GM12878 (cell line): ENCODE measurements around the gene EP400. TPM values are rescaled to one million over a fixed set of nuclear protein-coding genes. Genes with fewer than 3 reads are reported as not detected.

Experiments
- ATAC-seq: fragments of 200-7000 bp; cut with Tn5 transposase; 3 replicates; pipeline ENCODE4 v1.9.1; 2020; ENCODE audit warnings: mild to moderate bottlenecking, moderate library complexity
- BruUV-seq: library from RNA; stranded (reverse); fragments of 400-500 nt; replicated peaks from 2 replicates; lab custom pipeline; 2021; lab: Mats Ljungman, UMichigan
- CTCF ChIA-PET: fragments of 300-600 bp; sonication (Branson Sonifier 250); formaldehyde crosslinking; extraction: SDS; loops from one replicate; lab custom pipeline; 2021; ENCODE audit warnings: inconsistent platforms; lab: Yijun Ruan, JAX
- POLR2A ChIA-PET: fragments of 350-600 bp; formaldehyde crosslinking; extraction: SDS; loops from one replicate; lab custom pipeline; 2021; ENCODE audit warnings: inconsistent platforms; lab: Charles Lee
- RAD21 ChIA-PET: fragments of 300-600 bp; sonication (Branson Sonifier 250); formaldehyde crosslinking; loops from one replicate; lab custom pipeline; 2023; ENCODE audit warnings: antibody characterized with exemption; ENCODE audit not compliant: unreplicated experiment; lab: Charles Lee
- SMC1A ChIA-PET: fragments of 300-600 bp; sonication (Branson Sonifier 250); formaldehyde crosslinking; loops from one replicate; lab custom pipeline; 2023; ENCODE audit not compliant: unreplicated experiment, uncharacterized antibody; lab: Charles Lee
- DNase-seq: peaks from one replicate; pipeline ENCODE4 v3.0.0-alpha.2; 2011; ENCODE audit warnings: low read depth, low spot score
- FAIRE-seq: peaks from 3 replicates; lab custom pipeline; 2011; peaks lifted over from hg19 to GRCh38; lab: Jason Lieb, UNC
- H2AFZ ChIP-seq: 2 replicates; pipeline ENCODE4 v1.6.0; 2011; ENCODE audit warnings: low read depth, low read length, control low read depth; ENCODE audit not compliant: control insufficient read depth
- H3K27ac ChIP-seq: 2 replicates; pipeline ENCODE4 v1.5.1; 2011; ENCODE audit warnings: control low read depth; ENCODE audit not compliant: control insufficient read depth, insufficient read depth
- H3K27me3 ChIP-seq, 2 experiments: replicated peaks in 1 of 2; 2 replicates each; pipeline versions ENCODE4 v1.6.0 to v1.6.1; 2011; ENCODE audit warnings: low read length in 1 of 2; ENCODE audit not compliant: control insufficient read depth in 2 of 2, insufficient read depth in 2 of 2
- H3K36me3 ChIP-seq, 2 experiments: 2 replicates each; pipeline ENCODE4 v1.5.1; 2011; ENCODE audit warnings: low read length in 1 of 2; ENCODE audit not compliant: control insufficient read depth in 2 of 2, insufficient read depth in 2 of 2
- H3K4me1 ChIP-seq: 2 replicates; pipeline ENCODE4 v1.6.1; 2011; ENCODE audit warnings: mild to moderate bottlenecking, low read length, moderate library complexity, mixed read lengths; ENCODE audit not compliant: control insufficient read depth, insufficient read depth
- H3K4me2 ChIP-seq: 2 replicates; pipeline ENCODE4 v1.6.0; 2011; ENCODE audit warnings: control low read depth; ENCODE audit not compliant: control insufficient read depth, insufficient read depth
- H3K4me3 ChIP-seq: fragments of 200-600 bp; sonication (generic); 2 replicates; pipeline ENCODE4 v1.5.1; 2016
- H3K79me2 ChIP-seq: 2 replicates; pipeline ENCODE4 v1.6.0; 2011; ENCODE audit warnings: low read length; ENCODE audit not compliant: control insufficient read depth, insufficient read depth
- H3K9ac ChIP-seq: 2 replicates; pipeline ENCODE4 v1.8.0; 2011; ENCODE audit warnings: low read length, control low read depth, mixed read lengths; ENCODE audit not compliant: control insufficient read depth, insufficient read depth
- H3K9me3 ChIP-seq: replicated peaks from 3 replicates; pipeline ENCODE4 v1.5.1; 2011; ENCODE audit warnings: mild to moderate bottlenecking, low read length; ENCODE audit not compliant: control insufficient read depth, insufficient read depth
- H4K20me1 ChIP-seq: 2 replicates; pipeline ENCODE4 v1.6.0; 2011; ENCODE audit not compliant: control insufficient read depth, insufficient read depth
- ATF3 ChIP-seq: IDR thresholded peaks from 2 replicates; pipeline ENCODE4 v1.6.1; 2011; ENCODE audit warnings: low read depth, mild to moderate bottlenecking, low read length, moderate library complexity, borderline replicate concordance; ENCODE audit errors: extremely low read depth
- BCL3 ChIP-seq: IDR thresholded peaks from 2 replicates; pipeline ENCODE4 v1.6.1; 2011; ENCODE audit warnings: borderline replicate concordance, low read depth, mild to moderate bottlenecking, moderate library complexity, low read length; ENCODE audit not compliant: insufficient read depth, poor library complexity, severe bottlenecking
- BCLAF1 ChIP-seq: fragments of 450-650 bp; IDR thresholded peaks from 2 replicates; pipeline ENCODE4 v1.6.1; 2017; ENCODE audit warnings: antibody characterized with exemption, mild to moderate bottlenecking, moderate library complexity
- CHD2 ChIP-seq: IDR thresholded peaks from 2 replicates; pipeline ENCODE4 v1.6.1; 2011; ENCODE audit warnings: low read depth, low read length, improper control_type of control experiment, borderline replicate concordance
- CTCF ChIP-seq, 3 experiments: IDR thresholded peaks in 2 of 3; conservative IDR thresholded peaks in 1 of 3; 2 replicates each; pipeline ENCODE4 v1.5.1; 2011; ENCODE audit warnings: low read depth in 3 of 3, low read length in 3 of 3, mild to moderate bottlenecking in 3 of 3, control low read depth in 2 of 3, moderate library complexity in 2 of 3, inconsistent platforms in 1 of 3, mixed read lengths in 1 of 3; ENCODE audit not compliant: control insufficient read depth in 2 of 3, insufficient read depth in 1 of 3; ENCODE audit errors: extremely low read depth in 1 of 3
- HCFC1 ChIP-seq: fragments of 150-350 bp; IDR thresholded peaks from 2 replicates; pipeline ENCODE4 v1.6.1; 2014; ENCODE audit warnings: low read length
- HDGF ChIP-seq: fragments of 450-650 bp; IDR thresholded peaks from 2 replicates; pipeline ENCODE4 v1.6.1; 2016; ENCODE audit warnings: antibody characterized with exemption
- NKRF ChIP-seq: fragments of 450-650 bp; conservative IDR thresholded peaks from 2 replicates; pipeline ENCODE4 v1.6.1; 2017; ENCODE audit warnings: mild to moderate bottlenecking, moderate library complexity
- PAX8 ChIP-seq: fragments of 450-650 bp; IDR thresholded peaks from 2 replicates; pipeline ENCODE4 v1.6.1; 2017; ENCODE audit warnings: mild to moderate bottlenecking, moderate library complexity
- RELA ChIP-seq: fragments of 450-650 bp; IDR thresholded peaks from 2 replicates; pipeline ENCODE4 v1.8.0; 2014; ENCODE audit warnings: borderline replicate concordance; ENCODE audit not compliant: partially characterized antibody
- YY1 ChIP-seq: IDR thresholded peaks from 2 replicates; pipeline ENCODE4 v1.6.1; 2011; ENCODE audit warnings: low read depth, mild to moderate bottlenecking, low read length
- WGBS: methylation state at CpG from one replicate; pipeline ENCODE4 v1.1.6; 2016; ENCODE audit warnings: low lambda C conversion rate; ENCODE audit not compliant: insufficient replicate concordance, insufficient coverage; ENCODE audit errors: missing lambda C conversion rate; 5-methylcytosine and 5-hydroxymethylcytosine counted together
- in situ Hi-C: fragments of 300-500 bp; cut with MboI; formaldehyde crosslinking; loops from 9 replicates; pipeline ENCODE4 v1.14.3; 2018; ENCODE audit warnings: mixed read lengths
- intact Hi-C: fragments of 100-400 bp; cut with micrococcal nuclease; formaldehyde crosslinking; loops from one replicate; pipeline ENCODE4 v1.14.2; 2022; ENCODE audit not compliant: unreplicated experiment
- polyA plus RNA-seq, 11 experiments: library from polyadenylated mRNA; depleted of rRNA in 4 of 11; unstranded in 6 of 11; stranded (reverse) in 5 of 11; fragments of >200 nt; fragmentation: Nextera tagmentation in 4 of 11; fragmentation: Illumina TruSeq in 1 of 11; extraction: Ambion mirVana in 4 of 11; extraction: Trizol in 1 of 11; gene quantifications; 1 replicate in 1 of 11; 2 replicates in 10 of 11; pipeline versions ENCODE4 v1.2.1 to v1.2.3, GENCODE V29; 2011 to 2016; ENCODE audit warnings: inconsistent platforms in 2 of 11, missing spikeins in 2 of 11, low read depth in 1 of 11
- total RNA-seq, 4 experiments: library from RNA; depleted of rRNA in 3 of 4; stranded (reverse); fragments of >200 nt in 3 of 4; fragmentation: Illumina TruSeq in 1 of 4; extraction: Trizol in 1 of 4; gene quantifications; 2 replicates each; pipeline versions ENCODE4 v1.2.1 to v1.2.3, GENCODE V29; 2013 to 2021

EP400 gene
- total and polyA plus RNA-seq, 10 of the 15 experiments (the other 5 are each of a cell fraction or from before 2014, with no cell fraction given), result 3.8 to 44.2 (median 8.4) TPM

GRCh38 chr12:132094269-132094891, 144.6 kb downstream of the EP400 start (continued):
- TF ChIP-seq ATF3 (no peak), YY1 (no peak)
- TF ChIP-seq, all 136 proteins: peak for 0

GRCh38 chr12:132095520-132096409, 146.0 kb downstream of the EP400 start:
- no TSS peak for BruUV-seq
- no peaks in the 10 kb centered on the region for H3K27me3 ChIP-seq
- H3K9me3 ChIP-seq, result no peaks in the 10 kb centered on the region
- ATAC-seq (no peak), DNase-seq (no peak), FAIRE-seq (no peak)
- ChIA-PET SMC1A (no interaction called here), RAD21 (no interaction called here), CTCF (no interaction called here), POLR2A (no interaction called here)
- no peaks in the 10 kb centered on the region for H3K4me1 ChIP-seq
- H2AFZ ChIP-seq, result no peak overlapping the region
- H3K36me3 ChIP-seq, result peaks cover 0 to 2% of the 10 kb centered on the region in 2 experiments; a peak in 3 of 4 replicates
- no peaks in the 10 kb centered on the region for H4K20me1 ChIP-seq
- intact Hi-C loops (no loop called here), in situ Hi-C loops (no loop called here)
- WGBS, result 87% methylated on average over 11 of the region's 11 CpGs
- H3K79me2 ChIP-seq, result no peaks in the 10 kb centered on the region
- H3K4me3 ChIP-seq, result no peak overlapping the region
- H3K9ac ChIP-seq, result no peak overlapping the region
- no peak overlapping the region for H3K27ac ChIP-seq
- H3K4me2 ChIP-seq, result no peak overlapping the region
- no peak for TF ChIP-seq CHD2
- no peak for TF ChIP-seq NKRF
- no peak for TF ChIP-seq CTCF (IDR thresholded peaks at IDR 0.05 in 2 of 3, conservative IDR thresholded peaks at IDR 0.05 in 1 of 3; ENCODE audit: control insufficient read depth in 2 of 3, extremely low read depth in 1 of 3, insufficient read depth in 1 of 3, low read depth in 3 of 3, low read length in 3 of 3)
- no peak for TF ChIP-seq HDGF
- no peak for TF ChIP-seq BCLAF1
- TF ChIP-seq PAX8, result no peak
- TF ChIP-seq BCL3, result no peak
- no peak for TF ChIP-seq RELA
- no peak for TF ChIP-seq HCFC1
